ENCODE data around the gene CDKN2A.

Gene CDKN2A

DNA sequence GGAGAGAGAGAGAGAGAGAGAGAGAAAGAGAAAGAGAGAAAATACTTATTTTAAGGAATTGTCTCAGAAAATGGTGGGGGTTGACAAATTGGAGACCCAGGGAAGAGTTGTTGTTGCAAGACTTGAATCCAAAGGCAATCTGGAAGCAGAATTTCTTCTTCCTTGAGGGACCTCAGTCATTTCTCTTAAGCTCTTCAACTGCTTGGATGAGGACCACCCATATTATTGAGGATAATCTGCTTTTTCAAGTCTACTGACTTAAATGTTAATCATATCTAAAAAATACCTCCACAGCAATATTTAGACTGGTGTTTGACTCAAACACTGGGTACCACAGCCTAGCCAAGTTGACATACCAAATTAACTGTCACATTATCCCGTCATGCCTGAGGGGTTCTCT lies 3.3 kb upstream of the CDKN2A start:
- H3K4me2 ChIP-seq: peak overlapping the region; percentile 92
- H4K20me1 ChIP-seq (ENCODE audit: insufficient read depth): no peaks in the 10 kb centered on the region
- TF ChIP-seq CTCF (conservative IDR thresholded peaks at IDR 0.05; ENCODE audit: low read depth, low read length): no peak
- peaks cover 54% of the 10 kb centered on the region for H3K4me1 ChIP-seq (ENCODE audit: low read depth, poor library complexity, severe bottlenecking)
- H3K27ac ChIP-seq: no peak overlapping the region; the same call in 1 of the 2 replicates
- H3K36me3 ChIP-seq (ENCODE audit: insufficient read depth): peaks cover 7% of the 10 kb centered on the region; the same call in 1 of the 2 replicates
- no peak overlapping the region for H3K4me3 ChIP-seq (IDR thresholded peaks at IDR 0.05; ENCODE audit: insufficient read depth, low read depth, low read length)
- peaks cover 85% of the 10 kb centered on the region for H3K79me2 ChIP-seq (ENCODE audit: insufficient read depth, low read depth)
- no peaks in the 10 kb centered on the region for H3K27me3 ChIP-seq (ENCODE audit: insufficient read depth, low read depth)
- H2AFZ ChIP-seq (ENCODE audit: low read depth): no peak overlapping the region
- no peak overlapping the region for H3K9ac ChIP-seq

- peak overlapping the region; percentile 92 for H3K4me2 ChIP-seq
- H4K20me1 ChIP-seq (ENCODE audit: insufficient read depth): 0 out of 2 replicates have a peak, but pooled peaks cover under 1% of the 10 kb centered on the region
- peak overlapping the region; percentile 99; the same call in 1 of the 2 replicates for H3K27ac ChIP-seq
- peaks cover 48% of the 10 kb centered on the region for H3K4me1 ChIP-seq (ENCODE audit: low read depth, poor library complexity, severe bottlenecking)
- no peak overlapping the region for H2AFZ ChIP-seq (ENCODE audit: low read depth)
- H3K4me3 ChIP-seq (IDR thresholded peaks at IDR 0.05; ENCODE audit: insufficient read depth, low read depth, low read length): no peak overlapping the region
- no peaks in the 10 kb centered on the region for H3K27me3 ChIP-seq (ENCODE audit: insufficient read depth, low read depth)
- peaks cover 7% of the 10 kb centered on the region; the same call in 1 of the 2 replicates for H3K36me3 ChIP-seq (ENCODE audit: insufficient read depth)
- TF ChIP-seq CTCF (conservative IDR thresholded peaks at IDR 0.05; ENCODE audit: low read depth, low read length): no peak
- no peak overlapping the region; the same call in 1 of the 2 replicates for H3K9ac ChIP-seq
- peaks cover 85% of the 10 kb centered on the region for H3K79me2 ChIP-seq (ENCODE audit: insufficient read depth, low read depth)
Measured at GRCh38 chr9:21996858-21997257, 2.7 kb upstream of the CDKN2A start.

- Histone ChIP-seq H4K20me1 (ENCODE audit: insufficient read depth) (0 out of 2 replicates have a peak, but pooled peaks cover 5% of the 10 kb centered on the region), H2AFZ (ENCODE audit: low read depth) (peak overlapping the region; percentile 24), H3K4me3 (IDR thresholded peaks at IDR 0.05; ENCODE audit: insufficient read depth, low read depth, low read length) (no peak overlapping the region), H3K4me2 (peak overlapping the region; percentile 92), H3K79me2 (ENCODE audit: insufficient read depth, low read depth) (peaks cover 85% of the 10 kb centered on the region), H3K27ac (peak overlapping the region; percentile 99), H3K9ac (peak overlapping the region; percentile 99), H3K27me3 (ENCODE audit: insufficient read depth, low read depth) (no peaks in the 10 kb centered on the region), H3K36me3 (ENCODE audit: insufficient read depth) (peaks cover 7% of the 10 kb centered on the region; the same call in 1 of the 2 replicates), H3K4me1 (ENCODE audit: low read depth, poor library complexity, severe bottlenecking) (peaks cover 44% of the 10 kb centered on the region)
- no peak for TF ChIP-seq CTCF (conservative IDR thresholded peaks at IDR 0.05; ENCODE audit: low read depth, low read length)
Measured at GRCh38 chr9:21996438-21996837, 2.2 kb upstream of the CDKN2A start.

- peak; percentile 17; the same call in 1 of the 2 replicates for TF ChIP-seq CTCF (conservative IDR thresholded peaks at IDR 0.05; ENCODE audit: low read depth, low read length)
- Histone ChIP-seq H3K27ac (peak overlapping the region; percentile 99), H3K27me3 (ENCODE audit: insufficient read depth, low read depth) (no peaks in the 10 kb centered on the region), H3K36me3 (ENCODE audit: insufficient read depth) (peaks cover 7% of the 10 kb centered on the region; the same call in 1 of the 2 replicates), H3K4me1 (ENCODE audit: low read depth, poor library complexity, severe bottlenecking) (peaks cover 41% of the 10 kb centered on the region), H2AFZ (ENCODE audit: low read depth) (peak overlapping the region; percentile 24), H4K20me1 (ENCODE audit: insufficient read depth) (0 out of 2 replicates have a peak, but pooled peaks cover 10% of the 10 kb centered on the region), H3K9ac (peak overlapping the region; percentile 99), H3K4me2 (peak overlapping the region; percentile 92), H3K4me3 (IDR thresholded peaks at IDR 0.05; ENCODE audit: insufficient read depth, low read depth, low read length) (no peak overlapping the region), H3K79me2 (ENCODE audit: insufficient read depth, low read depth) (peaks cover 85% of the 10 kb centered on the region)
Measured at GRCh38 chr9:21995666-21996398, 1.6 kb upstream of the CDKN2A start.
